Midbrain (tissue), 1 donor: Measurements from ENCODE around the gene DKC1.

Experiments
- DNase-seq: peaks from one replicate; lab custom pipeline; 2025; lab: John Stamatoyannopoulos, UW

The DKC1 gene

GRCh38 chrX:154762537-154763296, at the start of gene DKC1:
Gene DKC1, plus strand, starts transcription at chrX:154762864. Its CDS starts 102 bp downstream, at chrX:154762966.
- peak; percentile 94 for DNase-seq

- DNase-seq = peak; percentile 74
Observed at GRCh38 chrX:154714925-154715324, 47.7 kb upstream of the DKC1 start.

- no peak for DNase-seq
Observed at GRCh38 chrX:154715825-154716224, 46.8 kb upstream of the DKC1 start.

GRCh38 chrX:154717824-154718223, 44.8 kb upstream of the DKC1 start:
- no peak for DNase-seq

- peak; percentile 25 for DNase-seq
Observed at GRCh38 chrX:154718616-154719015, 44.0 kb upstream of the DKC1 start.

- DNase-seq = no peak
Observed at GRCh38 chrX:154719132-154719675, 43.5 kb upstream of the DKC1 start.

DNA sequence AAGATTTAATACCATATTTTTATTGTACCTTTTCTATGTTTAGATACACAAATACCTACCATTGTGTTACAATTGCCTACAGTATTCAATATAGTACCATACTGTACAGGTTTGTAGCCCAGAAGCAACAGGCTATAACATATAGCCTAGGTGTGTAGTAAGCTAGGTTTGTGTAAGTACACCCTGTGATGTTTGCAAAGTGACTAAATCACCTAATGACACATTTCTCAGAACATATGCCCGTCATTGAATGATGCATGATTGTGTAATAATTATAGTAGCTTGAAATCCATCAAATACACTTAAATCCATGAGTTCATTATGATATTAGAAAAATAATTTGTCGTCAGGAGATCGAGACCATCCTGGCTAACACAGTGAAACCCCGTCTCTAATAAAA, 42.6 kb upstream of the DKC1 start:
- no peak for DNase-seq

DNA sequence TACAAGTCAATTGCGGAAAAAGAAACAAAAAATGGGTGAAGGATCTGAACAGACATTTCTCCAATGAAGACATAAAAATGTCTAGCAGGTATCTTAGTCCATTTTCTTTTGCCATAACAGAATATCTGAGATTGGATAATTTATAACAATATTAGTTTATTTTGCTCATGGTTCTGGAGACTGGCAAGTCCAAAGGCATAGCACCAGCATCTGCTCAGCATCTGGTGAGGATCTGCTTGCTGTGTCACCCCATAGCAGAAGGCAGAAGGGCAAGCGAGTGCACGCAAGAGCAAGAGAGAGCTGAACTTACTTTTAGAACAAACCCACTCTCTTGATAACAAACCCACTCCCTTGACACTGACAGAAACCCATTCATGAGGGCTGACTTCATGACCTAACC, 41.5 kb upstream of the DKC1 start:
- no peak for DNase-seq

DNA sequence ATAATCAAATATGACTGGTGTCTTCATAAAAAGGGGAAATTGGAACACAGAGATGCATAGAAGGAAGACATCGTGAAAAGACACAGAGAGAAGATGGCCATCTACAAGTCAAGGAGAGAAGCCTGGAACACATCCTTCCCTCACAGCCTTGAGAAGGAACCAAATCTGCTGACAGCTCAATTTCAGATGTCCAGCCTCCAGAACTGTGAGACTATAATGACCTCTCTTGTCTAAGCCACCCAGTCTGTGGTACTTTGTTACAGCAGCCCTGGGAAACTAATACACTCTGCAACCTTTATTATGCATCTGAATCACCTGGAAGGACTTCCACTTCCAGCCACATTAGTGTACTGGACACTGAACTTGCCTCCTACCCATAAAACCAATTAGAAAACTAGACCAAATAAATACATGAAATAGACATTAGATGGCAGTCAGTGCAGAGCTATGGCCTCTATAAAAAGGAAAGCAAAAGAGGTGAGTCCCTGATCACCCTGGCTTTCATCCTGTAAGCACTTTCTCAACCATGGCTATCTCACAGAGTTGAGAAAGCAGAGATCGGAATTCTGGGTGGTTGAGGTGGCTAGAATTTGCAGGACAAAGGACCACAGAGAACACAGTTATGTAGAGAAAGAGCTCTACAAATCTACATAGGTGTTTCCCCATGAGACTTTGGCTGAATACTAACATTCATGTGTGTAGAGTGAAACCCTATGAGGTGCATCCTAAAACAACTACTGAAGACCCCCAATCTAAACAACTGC, 37.5 kb upstream of the DKC1 start:
- no peak for DNase-seq

- no peak for DNase-seq
Observed at GRCh38 chrX:154727418-154727817, 35.2 kb upstream of the DKC1 start.

DNA sequence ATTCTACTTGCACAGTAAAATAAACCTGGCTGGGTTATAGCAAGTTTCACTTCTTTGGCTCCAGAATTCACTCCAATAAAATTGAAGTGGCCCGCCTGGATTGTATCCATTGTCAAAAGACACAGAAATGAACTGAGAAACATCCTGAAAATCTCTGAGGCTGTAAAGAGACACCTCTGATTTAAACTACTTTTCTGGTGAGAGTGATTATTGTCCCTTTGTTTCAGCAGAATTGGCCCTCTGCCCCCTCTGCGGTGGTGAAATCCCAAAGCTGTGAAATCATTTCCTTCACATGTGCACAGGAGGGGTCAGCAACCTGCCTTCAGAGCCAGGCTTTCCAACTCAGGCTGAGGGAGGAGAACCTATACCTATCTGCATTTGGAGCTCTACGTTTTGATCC, 34.8 kb upstream of the DKC1 start:
- no peak for DNase-seq

GRCh38 chrX:154728431-154729190, 34.1 kb upstream of the DKC1 start:
- no peak for DNase-seq

GRCh38 chrX:154729439-154729838, 33.2 kb upstream of the DKC1 start:
- no peak for DNase-seq

- DNase-seq = no peak
Observed at GRCh38 chrX:154730253-154730891, 32.3 kb upstream of the DKC1 start.

DNA sequence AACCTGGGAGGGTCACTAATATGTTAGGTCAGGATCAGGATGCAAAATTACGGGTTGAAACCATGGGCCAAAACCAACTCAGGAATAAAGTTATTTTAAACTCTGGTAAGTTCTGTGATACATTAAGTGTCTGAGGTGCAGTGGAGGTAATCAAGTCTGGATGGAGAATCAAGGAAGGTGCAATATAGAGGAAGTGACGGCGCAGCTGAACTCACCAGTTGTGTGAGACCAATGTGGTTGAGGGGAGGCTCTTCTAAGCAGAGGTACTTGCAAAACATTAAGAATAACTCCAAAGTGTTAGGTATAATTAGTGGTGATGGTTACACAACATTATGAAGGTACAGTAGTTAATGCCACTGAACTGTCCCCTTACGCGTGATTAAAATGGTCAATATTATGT, 31.5 kb upstream of the DKC1 start:
- DNase-seq = no peak

GRCh38 chrX:154731881-154732280, 30.8 kb upstream of the DKC1 start:
- DNase-seq = no peak

GRCh38 chrX:154732421-154733065, 30.1 kb upstream of the DKC1 start:
- DNase-seq = no peak

DNA sequence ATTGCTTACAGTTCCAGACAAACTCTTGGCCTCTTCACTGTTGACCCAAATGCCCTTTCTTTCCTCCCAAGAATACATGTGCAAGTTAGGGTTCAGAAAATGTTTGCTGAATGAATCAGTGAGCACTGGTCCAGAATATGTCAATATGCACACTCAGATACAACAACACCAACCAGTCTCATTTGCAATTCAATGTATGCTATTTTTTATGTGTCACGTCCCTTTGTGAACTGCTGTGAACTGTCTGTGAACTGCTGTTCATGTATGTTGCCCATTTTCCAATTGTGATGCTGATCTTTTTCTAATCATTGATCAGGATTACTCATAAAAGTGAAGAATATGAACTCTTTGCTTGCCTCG, 29.6 kb upstream of the DKC1 start:
- no peak for DNase-seq

GRCh38 chrX:154734061-154734781, 28.4 kb upstream of the DKC1 start:
- peak; percentile 41 for DNase-seq

GRCh38 chrX:154735695-154736393, 26.8 kb upstream of the DKC1 start:
- DNase-seq = no peak
